NCI-H2227 treated with DMSO at 0.1 percent for 48 hours (cell line): ENCODE measurements around the gene GOLGA3.
A peak's percentile ranks its signal among the peaks of the same experiment; 100 is the strongest.
"Not testable (repeated sequence)": the region's sequence is repeated elsewhere in the genome, so short reads cannot be mapped to it uniquely, and the experiment has no call there.

ENCODE experiments used
- DNase-seq: peaks from one replicate; lab custom pipeline; 2025; lab: John Stamatoyannopoulos, UW

GOLGA3 gene

DNA sequence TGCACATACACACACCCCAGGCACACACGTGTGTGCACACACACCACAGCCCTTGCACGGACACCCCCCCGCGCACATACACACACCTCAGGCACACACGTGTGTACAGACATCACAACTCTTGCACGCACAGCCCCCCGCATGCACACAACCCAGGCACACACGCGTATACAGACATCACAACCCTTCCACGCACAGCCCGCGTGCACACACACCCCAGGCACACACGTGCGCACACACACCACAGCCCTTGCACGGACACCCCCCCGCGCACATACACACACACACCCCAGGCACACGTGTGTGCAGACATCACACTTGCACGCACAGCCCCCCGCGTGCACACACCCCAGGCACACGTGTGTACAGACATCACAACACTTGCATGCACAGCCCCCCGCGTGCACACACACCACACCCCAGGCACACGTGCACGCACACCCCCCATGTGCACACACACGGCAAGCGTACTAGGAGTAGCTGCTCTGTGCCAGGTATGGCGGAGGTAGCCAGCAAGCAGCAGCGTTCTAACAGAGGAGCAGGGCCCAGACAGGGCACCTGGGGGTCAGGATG, 48.8 kb downstream of the GOLGA3 start:
- no peak for DNase-seq

GRCh38 chr12:132777614-132778013, 51.1 kb downstream of the GOLGA3 start:
- no peak for DNase-seq

DNA sequence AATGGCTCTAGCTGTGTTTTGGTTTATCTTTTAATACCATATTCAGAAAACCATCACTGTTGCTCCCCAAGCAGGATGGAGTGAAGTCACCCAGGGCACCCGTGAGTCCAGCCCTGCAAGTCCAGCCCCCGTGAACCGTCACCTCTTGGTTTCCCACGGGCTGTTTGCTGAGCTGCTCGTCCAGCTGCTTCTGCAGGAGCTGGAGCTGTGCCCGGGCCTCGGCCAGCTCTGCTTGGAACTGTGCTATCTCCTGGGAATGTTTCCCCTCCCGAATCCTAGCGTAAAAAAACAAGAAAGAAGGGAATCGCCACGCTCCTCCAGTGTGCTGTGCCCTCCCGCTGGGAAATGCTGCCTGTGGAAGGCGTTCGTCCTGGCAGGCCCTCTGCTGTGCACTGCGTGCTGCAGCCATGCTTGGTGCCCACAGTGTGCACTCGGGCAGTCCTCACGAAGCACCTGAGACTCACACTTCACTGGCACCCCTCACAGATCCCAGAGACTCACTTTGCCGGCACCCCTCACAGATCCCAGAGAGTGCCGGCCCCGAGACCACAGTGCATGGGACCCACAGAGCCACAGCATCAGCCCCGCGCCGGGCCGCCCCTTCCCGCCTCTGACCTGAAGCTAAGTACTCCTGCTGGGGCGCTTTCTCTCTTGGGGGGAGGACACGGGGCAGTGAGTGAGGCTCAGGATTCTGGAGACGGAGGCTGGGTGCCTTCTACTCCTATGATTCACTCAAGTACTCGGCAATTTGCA, 51.7 kb downstream of the GOLGA3 start:
- DNase-seq: no peak

- not testable (repeated sequence) for DNase-seq
Measured at GRCh38 chr12:132776230-132776625, 52.4 kb downstream of the GOLGA3 start.

DNA sequence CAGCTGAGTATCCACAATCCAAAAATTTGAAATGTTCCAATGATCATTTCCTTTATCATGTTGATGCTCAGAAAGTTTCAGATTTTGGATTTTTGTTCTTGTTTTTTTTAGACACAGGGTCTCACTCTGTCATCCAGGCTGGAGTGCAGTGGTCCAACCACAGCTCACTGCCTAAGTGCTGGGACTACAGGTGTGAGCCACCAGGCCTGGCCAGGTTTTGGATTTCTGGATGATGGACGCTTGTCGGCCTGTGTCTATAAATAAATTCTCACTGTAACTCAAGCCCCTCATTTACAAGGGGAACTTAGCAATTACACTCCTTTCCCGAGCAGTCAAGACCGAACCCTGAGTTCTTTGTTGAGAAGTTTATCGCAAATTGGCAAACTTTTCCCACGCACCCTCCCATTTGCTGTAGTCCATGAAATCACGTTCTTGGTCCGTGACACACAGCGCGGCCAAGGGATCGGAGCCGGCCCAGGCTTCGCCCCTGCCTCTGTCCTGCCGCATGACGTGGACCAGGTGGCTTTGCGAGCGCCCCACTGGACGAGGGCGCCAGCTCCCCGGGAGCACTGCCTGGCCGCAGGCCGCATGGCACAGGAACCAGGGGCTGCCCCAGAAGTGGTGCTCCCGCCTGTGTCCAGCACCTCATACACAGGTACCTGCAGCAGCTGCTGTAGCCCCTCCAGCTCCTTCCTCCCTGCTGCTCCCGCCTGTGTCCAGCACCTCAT, 53.0 kb downstream of the GOLGA3 start:
- DNase-seq: no peak

DNA sequence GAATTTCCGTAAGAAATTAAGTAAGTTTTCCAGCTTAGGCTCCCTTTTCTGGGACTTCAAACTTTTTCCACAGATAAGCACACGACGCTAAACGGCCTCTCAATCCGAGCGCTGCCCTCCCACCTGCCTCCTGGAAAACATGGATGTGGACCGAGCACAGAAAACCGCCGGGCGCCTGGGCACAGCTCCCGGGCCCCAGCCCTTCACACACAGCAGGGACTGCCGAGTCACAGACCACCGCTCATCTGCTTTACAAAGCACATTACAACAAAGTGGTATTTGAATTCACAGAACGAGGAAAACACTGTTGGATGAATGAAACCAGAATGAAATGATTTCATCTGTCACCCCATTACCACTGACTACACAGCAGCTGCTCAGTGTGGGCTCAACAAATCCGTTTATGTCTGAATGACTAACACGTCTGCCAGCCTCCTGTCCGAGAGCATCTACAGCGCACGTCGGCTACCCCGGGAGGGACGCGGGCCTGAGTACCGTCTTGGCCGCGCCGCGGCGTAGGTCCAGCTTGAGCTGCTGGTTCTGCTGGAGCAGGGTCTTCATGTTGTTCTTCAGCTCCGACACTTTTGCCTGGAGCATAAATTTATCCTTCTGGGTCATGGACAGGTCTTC, 53.9 kb downstream of the GOLGA3 start:
- DNase-seq: no peak

DNA sequence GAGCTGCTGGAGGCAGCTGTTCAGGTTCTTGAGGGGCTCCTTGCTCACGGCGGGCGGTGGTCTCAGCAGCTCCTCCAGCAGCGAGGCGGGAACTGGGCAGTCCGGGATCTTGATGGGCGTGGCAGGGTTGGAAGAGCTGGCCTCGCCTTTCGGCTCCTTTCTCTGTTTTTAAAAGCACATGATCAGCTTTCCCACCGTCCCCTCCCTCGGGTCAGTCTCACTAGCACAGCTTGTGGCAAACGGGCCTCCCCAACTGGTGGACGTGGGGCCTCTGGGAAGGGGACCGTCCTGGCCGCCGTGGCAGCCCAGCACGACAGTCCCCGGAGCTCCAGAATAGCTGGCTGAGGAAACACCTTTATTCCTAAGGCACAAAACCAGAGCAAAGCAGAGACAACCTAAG, 54.5 kb downstream of the GOLGA3 start:
- no peak for DNase-seq

- no peak for DNase-seq
Measured at GRCh38 chr12:132773077-132773955, 55.4 kb downstream of the GOLGA3 start.

DNA sequence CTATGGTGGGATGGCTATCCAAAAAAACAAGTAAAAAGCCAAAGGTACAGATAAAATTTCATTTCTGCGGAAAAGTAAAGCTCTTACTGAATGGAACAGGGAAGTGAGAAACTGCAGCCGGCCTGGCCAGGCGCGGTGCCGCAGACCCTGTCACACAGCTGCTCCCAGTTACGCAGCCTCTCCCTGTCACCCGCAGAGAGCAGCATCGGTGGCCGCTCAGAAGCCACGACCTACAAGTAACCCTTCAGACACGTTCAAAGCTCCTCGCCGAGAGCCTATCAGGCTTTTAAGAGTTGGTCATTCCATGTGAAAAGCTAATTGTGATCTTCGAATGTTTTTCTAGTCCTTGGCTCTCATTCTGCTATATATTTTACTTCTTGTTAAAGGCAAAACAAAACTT, 56.1 kb downstream of the GOLGA3 start:
- no peak for DNase-seq

GRCh38 chr12:132771126-132771838, 57.4 kb downstream of the GOLGA3 start:
- DNase-seq: no peak

- no peak for DNase-seq
Measured at GRCh38 chr12:132766380-132767085, 62.1 kb downstream of the GOLGA3 start.

- no peak for DNase-seq
Measured at GRCh38 chr12:132765361-132765760, 63.3 kb downstream of the GOLGA3 start.

GRCh38 chr12:132764231-132764630, 64.4 kb downstream of the GOLGA3 start:
- no peak for DNase-seq

- DNase-seq: peak; percentile 74
Measured at GRCh38 chr12:132761921-132762583, 66.6 kb downstream of the GOLGA3 start.

- DNase-seq: peak; percentile 20
Measured at GRCh38 chr12:132761032-132761920, 67.4 kb downstream of the GOLGA3 start, which contains the start of gene ANKLE2. Gene ANKLE2 (minus strand): TSS chr12:132761832. CDS start chr12:132761798, 34 bp downstream.

- no peak for DNase-seq
Measured at GRCh38 chr12:132759359-132759758, 69.3 kb downstream of the GOLGA3 start.

- not testable (repeated sequence) for DNase-seq
Measured at GRCh38 chr12:132758825-132759224, 69.8 kb downstream of the GOLGA3 start.

- no peak for DNase-seq
Measured at GRCh38 chr12:132754160-132754932, 74.3 kb downstream of the GOLGA3 start.
